ENCODE results near the gene BCL11A.

The BCL11A gene

DNA sequence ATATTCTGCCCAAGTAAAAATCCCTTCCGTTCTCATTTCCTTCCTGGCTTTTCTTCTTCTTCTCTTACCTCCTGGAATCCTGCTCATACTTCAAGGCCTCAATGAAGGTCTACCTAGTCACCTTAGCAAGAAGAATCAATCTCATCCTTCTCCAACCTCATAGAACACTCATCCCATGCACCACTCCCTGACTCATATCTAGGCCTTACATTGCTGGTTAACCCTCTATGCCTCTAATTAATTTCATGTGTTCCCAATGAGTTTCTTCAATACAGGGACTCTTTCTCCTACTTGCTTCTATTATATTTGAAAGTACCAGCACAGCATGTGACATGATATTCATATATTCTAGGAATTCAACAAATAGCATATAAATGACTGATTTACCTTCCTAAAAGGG, 63.0 kb downstream of the BCL11A start:
- H3K4me1 ChIP-seq (ENCODE audit: control insufficient read depth in 1 of 2, insufficient read depth in 2 of 2, low read length in 2 of 2), result peaks cover 22 to 29% of the 10 kb centered on the region in 2 donors
- no peak overlapping the region for H3K4me3 ChIP-seq (ENCODE audit: low read depth in 1 of 2, low read length in 2 of 2)
- H3K27ac ChIP-seq (ENCODE audit: low read depth, low read length), result no peak overlapping the region
- no peaks in the 10 kb centered on the region for H3K9me3 ChIP-seq (ENCODE audit: control insufficient read depth in 1 of 2, low read length in 2 of 2)
- H3K9ac ChIP-seq (ENCODE audit: low read depth in 1 of 2, low read length in 2 of 2), result no peak overlapping the region
- no peaks in the 10 kb centered on the region for H3K36me3 ChIP-seq (ENCODE audit: control insufficient read depth in 1 of 2, insufficient read depth in 2 of 2, low read length in 2 of 2)
- no peaks in the 10 kb centered on the region for H3K27me3 ChIP-seq (ENCODE audit: control insufficient read depth in 1 of 2, insufficient read depth in 2 of 2, low read length in 2 of 2)

DNA sequence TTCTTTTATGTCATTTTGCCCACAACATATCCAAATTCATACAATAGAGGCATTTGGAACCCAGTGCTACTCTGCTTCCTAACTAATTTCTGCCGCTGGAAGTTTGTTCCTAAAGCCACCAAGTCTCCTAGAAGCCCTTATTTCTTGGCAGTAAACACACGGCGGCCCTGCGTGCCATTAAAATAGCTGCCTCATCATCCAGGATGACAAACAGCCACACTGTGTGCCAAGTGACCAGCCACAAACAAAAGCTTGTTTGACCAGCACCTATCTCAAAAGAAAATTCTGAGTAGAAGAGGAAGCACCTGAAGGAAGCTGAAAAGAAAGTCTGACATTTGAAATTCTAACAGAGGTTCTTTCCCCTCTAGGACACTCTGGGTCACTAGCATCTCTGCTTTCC, 64.2 kb downstream of the BCL11A start:
- no peaks in the 10 kb centered on the region for H3K9me3 ChIP-seq (ENCODE audit: control insufficient read depth in 1 of 2, low read length in 2 of 2)
- H3K27me3 ChIP-seq (ENCODE audit: control insufficient read depth in 1 of 2, insufficient read depth in 2 of 2, low read length in 2 of 2), result no peaks in the 10 kb centered on the region
- no peaks in the 10 kb centered on the region for H3K36me3 ChIP-seq (ENCODE audit: control insufficient read depth in 1 of 2, insufficient read depth in 2 of 2, low read length in 2 of 2)
- no peak overlapping the region for H3K27ac ChIP-seq (ENCODE audit: low read depth, low read length)
- H3K4me3 ChIP-seq (ENCODE audit: low read depth in 1 of 2, low read length in 2 of 2), result no peak overlapping the region
- peaks cover 14 to 18% of the 10 kb centered on the region in 2 donors for H3K4me1 ChIP-seq (ENCODE audit: control insufficient read depth in 1 of 2, insufficient read depth in 2 of 2, low read length in 2 of 2)
- H3K9ac ChIP-seq (ENCODE audit: low read depth in 1 of 2, low read length in 2 of 2), result no peak overlapping the region

DNA sequence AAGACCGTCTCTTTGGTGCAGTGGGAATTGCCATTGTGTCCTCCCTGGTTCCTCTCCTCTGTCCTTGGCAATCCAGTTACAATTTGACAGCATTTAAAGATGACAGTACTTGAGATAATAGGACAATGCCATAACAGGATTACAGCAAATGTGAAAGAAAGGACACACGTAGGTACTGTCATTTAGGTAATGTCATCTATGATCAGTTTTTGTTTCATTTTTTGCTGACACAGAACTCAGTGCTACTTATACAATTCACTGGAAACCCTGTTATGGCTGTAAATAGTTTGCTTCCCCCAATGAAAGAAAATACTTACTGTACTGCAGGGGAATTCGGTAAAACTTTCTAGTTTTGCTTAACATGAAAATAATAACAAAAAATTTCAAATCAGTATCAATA, 65.2 kb downstream of the BCL11A start:
- H3K27me3 ChIP-seq (ENCODE audit: control insufficient read depth in 1 of 2, insufficient read depth in 2 of 2, low read length in 2 of 2), result no peaks in the 10 kb centered on the region
- no peaks in the 10 kb centered on the region for H3K9me3 ChIP-seq (ENCODE audit: control insufficient read depth in 1 of 2, low read length in 2 of 2)
- H3K9ac ChIP-seq (ENCODE audit: low read depth in 1 of 2, low read length in 2 of 2), result no peak overlapping the region
- H3K36me3 ChIP-seq (ENCODE audit: control insufficient read depth in 1 of 2, insufficient read depth in 2 of 2, low read length in 2 of 2), result no peaks in the 10 kb centered on the region
- no peak overlapping the region for H3K4me3 ChIP-seq (ENCODE audit: low read depth in 1 of 2, low read length in 2 of 2)
- no peak overlapping the region for H3K27ac ChIP-seq (ENCODE audit: low read depth, low read length)
- H3K4me1 ChIP-seq (ENCODE audit: control insufficient read depth in 1 of 2, insufficient read depth in 2 of 2, low read length in 2 of 2), result peaks cover 6 to 10% of the 10 kb centered on the region in 2 donors

DNA sequence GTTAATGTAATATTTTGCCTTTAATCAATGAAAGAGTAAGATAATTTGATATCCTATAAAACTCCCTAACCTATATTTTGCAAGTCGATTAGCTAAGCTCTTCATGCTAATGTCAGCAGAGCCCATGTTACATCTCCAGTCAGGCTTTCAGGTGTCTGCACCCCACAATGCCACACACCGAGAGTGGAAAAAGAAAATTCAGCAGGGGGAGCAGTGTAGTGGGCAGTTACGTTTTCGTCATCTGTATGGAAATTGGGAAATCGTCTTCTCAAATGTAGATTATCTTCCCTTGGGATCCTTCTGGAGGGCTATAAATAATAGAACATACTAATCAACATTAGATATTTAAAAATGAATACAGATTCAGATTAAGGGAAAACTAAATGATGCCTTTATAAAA, 66.3 kb downstream of the BCL11A start:
- Histone ChIP-seq H3K9ac (ENCODE audit: low read depth in 1 of 2, low read length in 2 of 2) (no peak overlapping the region), H3K36me3 (ENCODE audit: control insufficient read depth in 1 of 2, insufficient read depth in 2 of 2, low read length in 2 of 2) (no peaks in the 10 kb centered on the region), H3K4me1 (ENCODE audit: control insufficient read depth in 1 of 2, insufficient read depth in 2 of 2, low read length in 2 of 2) (peaks cover 12 to 17% of the 10 kb centered on the region in 2 donors), H3K4me3 (ENCODE audit: low read depth in 1 of 2, low read length in 2 of 2) (no peak overlapping the region), H3K9me3 (ENCODE audit: control insufficient read depth in 1 of 2, low read length in 2 of 2) (no peaks in the 10 kb centered on the region), H3K27me3 (ENCODE audit: control insufficient read depth in 1 of 2, insufficient read depth in 2 of 2, low read length in 2 of 2) (no peaks in the 10 kb centered on the region), H3K27ac (ENCODE audit: low read depth, low read length) (no peak overlapping the region)

DNA sequence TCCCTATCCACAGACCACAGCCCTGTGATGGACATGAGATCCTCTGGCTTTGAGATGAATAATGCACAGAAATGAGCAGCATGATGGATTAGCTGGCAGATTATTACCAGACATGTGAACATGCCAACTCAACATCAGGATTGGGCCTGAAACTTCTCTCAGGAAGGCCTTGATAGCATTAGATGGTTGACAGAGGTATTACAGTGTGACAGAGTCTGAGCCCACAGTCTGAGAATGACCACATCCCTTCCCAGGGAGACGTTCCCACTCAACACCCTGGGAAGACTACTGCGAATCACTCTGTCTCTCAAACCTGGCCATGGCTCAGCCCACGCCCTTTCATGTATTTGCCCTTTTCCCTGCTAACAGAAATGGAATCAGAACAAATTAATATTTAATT, 66.9 kb downstream of the BCL11A start:
- no peak overlapping the region for H3K4me3 ChIP-seq (ENCODE audit: low read depth in 1 of 2, low read length in 2 of 2)
- H3K27ac ChIP-seq (ENCODE audit: low read depth, low read length), result no peak overlapping the region
- no peak overlapping the region for H3K9ac ChIP-seq (ENCODE audit: low read depth in 1 of 2, low read length in 2 of 2)
- no peaks in the 10 kb centered on the region for H3K27me3 ChIP-seq (ENCODE audit: control insufficient read depth in 1 of 2, insufficient read depth in 2 of 2, low read length in 2 of 2)
- no peaks in the 10 kb centered on the region for H3K36me3 ChIP-seq (ENCODE audit: control insufficient read depth in 1 of 2, insufficient read depth in 2 of 2, low read length in 2 of 2)
- peaks cover 17 to 22% of the 10 kb centered on the region in 2 donors for H3K4me1 ChIP-seq (ENCODE audit: control insufficient read depth in 1 of 2, insufficient read depth in 2 of 2, low read length in 2 of 2)
- no peaks in the 10 kb centered on the region for H3K9me3 ChIP-seq (ENCODE audit: control insufficient read depth in 1 of 2, low read length in 2 of 2)

DNA sequence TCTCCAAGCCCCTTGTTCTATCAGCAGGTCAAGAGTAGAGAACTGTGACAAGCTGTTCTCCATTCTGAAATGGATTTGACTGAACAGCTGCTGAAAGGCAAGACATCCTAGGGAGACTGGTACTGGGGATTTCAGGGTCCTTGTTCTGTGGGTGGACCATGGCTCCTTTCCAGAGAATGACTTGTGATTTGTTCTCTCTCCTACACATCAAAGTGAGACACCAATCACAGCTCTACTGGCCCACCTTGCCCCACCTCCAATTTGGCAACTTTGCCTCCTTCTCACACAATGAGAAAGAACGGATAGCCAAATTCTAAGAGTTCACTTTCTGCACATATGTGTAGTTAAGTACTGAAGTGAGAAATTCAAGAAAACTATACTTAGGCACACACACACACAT, 67.4 kb downstream of the BCL11A start:
- Histone ChIP-seq H3K9ac (ENCODE audit: low read depth in 1 of 2, low read length in 2 of 2) (no peak overlapping the region), H3K27ac (ENCODE audit: low read depth, low read length) (no peak overlapping the region), H3K4me1 (ENCODE audit: control insufficient read depth in 1 of 2, insufficient read depth in 2 of 2, low read length in 2 of 2) (peaks cover 21 to 27% of the 10 kb centered on the region in 2 donors), H3K27me3 (ENCODE audit: control insufficient read depth in 1 of 2, insufficient read depth in 2 of 2, low read length in 2 of 2) (no peaks in the 10 kb centered on the region), H3K36me3 (ENCODE audit: control insufficient read depth in 1 of 2, insufficient read depth in 2 of 2, low read length in 2 of 2) (no peaks in the 10 kb centered on the region), H3K4me3 (ENCODE audit: low read depth in 1 of 2, low read length in 2 of 2) (no peak overlapping the region), H3K9me3 (ENCODE audit: control insufficient read depth in 1 of 2, low read length in 2 of 2) (no peaks in the 10 kb centered on the region)

DNA sequence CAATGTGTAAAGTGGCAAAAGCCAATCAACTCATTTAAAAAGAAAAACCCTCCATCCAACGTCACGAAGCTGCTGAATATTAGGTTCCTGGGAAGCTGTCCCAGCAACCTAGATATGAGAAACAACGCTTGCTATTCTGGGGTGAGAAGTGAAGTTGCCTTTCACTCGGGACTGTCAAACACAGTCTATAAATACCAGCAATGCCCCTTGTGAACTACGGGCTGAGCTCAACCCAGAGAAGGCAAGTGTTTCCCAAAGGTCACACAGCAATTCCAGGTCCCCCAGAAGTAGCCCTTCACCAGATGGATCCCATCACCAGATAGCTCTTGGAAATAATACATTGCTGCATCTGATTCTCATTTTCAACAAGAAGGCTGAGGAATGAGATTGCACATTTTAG, 67.9 kb downstream of the BCL11A start:
- Histone ChIP-seq H3K9me3 (ENCODE audit: control insufficient read depth in 1 of 2, low read length in 2 of 2) (no peaks in the 10 kb centered on the region), H3K27me3 (ENCODE audit: control insufficient read depth in 1 of 2, insufficient read depth in 2 of 2, low read length in 2 of 2) (no peaks in the 10 kb centered on the region), H3K36me3 (ENCODE audit: control insufficient read depth in 1 of 2, insufficient read depth in 2 of 2, low read length in 2 of 2) (no peaks in the 10 kb centered on the region), H3K9ac (ENCODE audit: low read depth in 1 of 2, low read length in 2 of 2) (no peak overlapping the region), H3K4me3 (ENCODE audit: low read depth in 1 of 2, low read length in 2 of 2) (no peak overlapping the region), H3K27ac (ENCODE audit: low read depth, low read length) (no peak overlapping the region), H3K4me1 (ENCODE audit: control insufficient read depth in 1 of 2, insufficient read depth in 2 of 2, low read length in 2 of 2) (peaks cover 27 to 32% of the 10 kb centered on the region in 2 donors)

DNA sequence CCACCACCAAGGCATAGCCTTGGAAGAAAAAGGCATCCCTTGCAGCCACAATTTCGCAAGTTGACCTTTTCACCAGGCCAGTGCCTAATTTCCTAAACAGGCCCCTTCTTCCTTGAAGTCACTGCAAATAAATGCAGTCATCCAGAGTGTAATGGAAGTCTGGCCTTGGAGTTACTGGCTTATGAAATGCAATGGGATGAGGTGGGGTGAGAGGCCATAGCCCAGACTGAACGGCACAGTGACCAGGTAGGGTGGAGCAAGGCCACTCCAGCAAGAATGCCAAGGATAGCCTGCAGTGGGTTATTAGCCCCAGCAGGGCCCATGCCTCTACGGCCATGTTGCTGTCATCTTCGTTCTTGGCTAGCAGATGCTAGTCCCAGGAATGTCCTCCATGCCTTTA, 68.4 kb downstream of the BCL11A start:
- Histone ChIP-seq H3K9me3 (ENCODE audit: control insufficient read depth in 1 of 2, low read length in 2 of 2) (no peaks in the 10 kb centered on the region), H3K27me3 (ENCODE audit: control insufficient read depth in 1 of 2, insufficient read depth in 2 of 2, low read length in 2 of 2) (no peaks in the 10 kb centered on the region), H3K36me3 (ENCODE audit: control insufficient read depth in 1 of 2, insufficient read depth in 2 of 2, low read length in 2 of 2) (no peaks in the 10 kb centered on the region), H3K9ac (ENCODE audit: low read depth in 1 of 2, low read length in 2 of 2) (no peak overlapping the region), H3K27ac (ENCODE audit: low read depth, low read length) (no peak overlapping the region), H3K4me1 (ENCODE audit: control insufficient read depth in 1 of 2, insufficient read depth in 2 of 2, low read length in 2 of 2) (peaks cover 32 to 37% of the 10 kb centered on the region in 2 donors), H3K4me3 (ENCODE audit: low read depth in 1 of 2, low read length in 2 of 2) (no peak overlapping the region)

DNA sequence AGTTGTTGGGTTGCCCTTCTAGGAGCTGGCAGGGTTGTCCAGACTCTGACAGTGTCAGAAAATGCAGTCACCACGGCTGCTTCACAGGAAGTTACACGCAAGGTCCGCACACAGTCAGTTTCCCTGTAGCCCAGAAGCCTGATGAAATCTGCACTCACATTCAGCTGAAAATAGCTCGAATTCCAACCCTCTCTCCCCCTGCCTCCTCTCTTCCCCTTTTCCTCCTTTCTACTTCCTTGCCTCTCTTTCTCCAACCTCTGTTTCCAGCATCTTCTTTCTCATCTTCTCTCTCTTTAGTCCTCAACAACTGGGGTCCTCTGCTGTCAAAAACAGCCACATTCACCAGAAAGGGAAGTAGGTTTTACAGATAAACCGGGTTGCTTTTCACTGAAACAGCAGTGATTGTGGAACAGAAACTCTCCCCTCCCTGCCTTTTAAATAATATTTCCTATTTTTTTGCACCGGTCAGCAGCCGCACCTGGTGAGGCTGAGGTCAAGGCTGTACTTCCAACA, 69.3 kb downstream of the BCL11A start:
- no peaks in the 10 kb centered on the region for H3K27me3 ChIP-seq (ENCODE audit: control insufficient read depth in 1 of 2, insufficient read depth in 2 of 2, low read length in 2 of 2)
- no peak overlapping the region for H3K9ac ChIP-seq (ENCODE audit: low read depth in 1 of 2, low read length in 2 of 2)
- H3K4me1 ChIP-seq (ENCODE audit: control insufficient read depth in 1 of 2, insufficient read depth in 2 of 2, low read length in 2 of 2), result peaks cover 36 to 44% of the 10 kb centered on the region in 2 donors
- no peaks in the 10 kb centered on the region for H3K36me3 ChIP-seq (ENCODE audit: control insufficient read depth in 1 of 2, insufficient read depth in 2 of 2, low read length in 2 of 2)
- H3K4me3 ChIP-seq (ENCODE audit: low read depth in 1 of 2, low read length in 2 of 2), result no peak overlapping the region
- H3K9me3 ChIP-seq (ENCODE audit: control insufficient read depth in 1 of 2, low read length in 2 of 2), result no peaks in the 10 kb centered on the region
- no peak overlapping the region for H3K27ac ChIP-seq (ENCODE audit: low read depth, low read length)

DNA sequence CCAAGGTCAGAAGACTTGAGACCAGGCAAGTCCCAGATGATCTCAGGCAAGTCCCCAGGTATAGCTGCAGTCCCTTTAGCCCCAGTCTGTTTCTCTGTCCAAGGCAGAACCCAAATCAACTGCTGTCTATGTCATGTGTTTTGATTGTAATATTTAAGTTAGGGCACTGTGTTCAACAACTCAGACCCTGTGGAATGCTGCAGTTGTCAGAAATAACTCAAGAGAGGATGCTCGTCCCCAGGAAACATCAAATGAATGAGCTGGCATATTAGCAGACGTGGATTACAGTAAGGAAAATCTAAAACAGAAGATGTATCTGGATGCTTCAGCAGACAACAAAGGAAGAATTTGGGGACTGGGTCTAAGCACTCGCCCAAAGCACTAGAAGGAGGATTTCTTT, 70.1 kb downstream of the BCL11A start:
- Histone ChIP-seq H3K27me3 (ENCODE audit: control insufficient read depth in 1 of 2, insufficient read depth in 2 of 2, low read length in 2 of 2) (no peaks in the 10 kb centered on the region), H3K27ac (ENCODE audit: low read depth, low read length) (no peak overlapping the region), H3K4me1 (ENCODE audit: control insufficient read depth in 1 of 2, insufficient read depth in 2 of 2, low read length in 2 of 2) (peaks cover 39 to 49% of the 10 kb centered on the region in 2 donors), H3K9ac (ENCODE audit: low read depth in 1 of 2, low read length in 2 of 2) (no peak overlapping the region), H3K9me3 (ENCODE audit: control insufficient read depth in 1 of 2, low read length in 2 of 2) (no peaks in the 10 kb centered on the region), H3K4me3 (ENCODE audit: low read depth in 1 of 2, low read length in 2 of 2) (no peak overlapping the region), H3K36me3 (ENCODE audit: control insufficient read depth in 1 of 2, insufficient read depth in 2 of 2, low read length in 2 of 2) (no peaks in the 10 kb centered on the region)

DNA sequence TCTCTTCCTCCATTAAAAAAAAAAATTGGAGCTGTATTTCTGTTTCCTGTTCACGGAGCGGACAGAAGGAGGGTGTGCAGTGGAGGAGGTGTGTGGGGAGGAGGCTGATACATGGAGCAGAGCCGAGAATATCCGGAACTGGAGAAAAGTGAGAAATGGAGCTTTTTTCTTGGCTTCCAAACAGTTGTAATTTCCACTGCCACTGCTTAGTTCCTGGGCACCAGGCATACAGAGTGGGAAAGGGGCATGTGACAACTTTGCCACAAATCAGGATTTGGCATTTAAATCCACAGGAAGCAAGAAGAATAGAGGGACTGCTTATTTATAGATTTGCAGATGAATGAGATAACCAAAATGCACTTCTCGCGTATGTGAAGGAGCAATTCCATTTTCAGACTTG, 71.2 kb downstream of the BCL11A start:
- Histone ChIP-seq H3K36me3 (ENCODE audit: control insufficient read depth in 1 of 2, insufficient read depth in 2 of 2, low read length in 2 of 2) (no peaks in the 10 kb centered on the region), H3K27ac (ENCODE audit: low read depth, low read length) (no peak overlapping the region), H3K4me3 (ENCODE audit: low read depth in 1 of 2, low read length in 2 of 2) (no peak overlapping the region), H3K9me3 (ENCODE audit: control insufficient read depth in 1 of 2, low read length in 2 of 2) (no peaks in the 10 kb centered on the region), H3K27me3 (ENCODE audit: control insufficient read depth in 1 of 2, insufficient read depth in 2 of 2, low read length in 2 of 2) (no peaks in the 10 kb centered on the region), H3K4me1 (ENCODE audit: control insufficient read depth in 1 of 2, insufficient read depth in 2 of 2, low read length in 2 of 2) (peaks cover 39 to 49% of the 10 kb centered on the region in 2 donors), H3K9ac (ENCODE audit: low read depth in 1 of 2, low read length in 2 of 2) (no peak overlapping the region)

All from duodenal mucosa (tissue), 2 donors.